ENCODE measurements around the gene HBS1L.

DNA sequence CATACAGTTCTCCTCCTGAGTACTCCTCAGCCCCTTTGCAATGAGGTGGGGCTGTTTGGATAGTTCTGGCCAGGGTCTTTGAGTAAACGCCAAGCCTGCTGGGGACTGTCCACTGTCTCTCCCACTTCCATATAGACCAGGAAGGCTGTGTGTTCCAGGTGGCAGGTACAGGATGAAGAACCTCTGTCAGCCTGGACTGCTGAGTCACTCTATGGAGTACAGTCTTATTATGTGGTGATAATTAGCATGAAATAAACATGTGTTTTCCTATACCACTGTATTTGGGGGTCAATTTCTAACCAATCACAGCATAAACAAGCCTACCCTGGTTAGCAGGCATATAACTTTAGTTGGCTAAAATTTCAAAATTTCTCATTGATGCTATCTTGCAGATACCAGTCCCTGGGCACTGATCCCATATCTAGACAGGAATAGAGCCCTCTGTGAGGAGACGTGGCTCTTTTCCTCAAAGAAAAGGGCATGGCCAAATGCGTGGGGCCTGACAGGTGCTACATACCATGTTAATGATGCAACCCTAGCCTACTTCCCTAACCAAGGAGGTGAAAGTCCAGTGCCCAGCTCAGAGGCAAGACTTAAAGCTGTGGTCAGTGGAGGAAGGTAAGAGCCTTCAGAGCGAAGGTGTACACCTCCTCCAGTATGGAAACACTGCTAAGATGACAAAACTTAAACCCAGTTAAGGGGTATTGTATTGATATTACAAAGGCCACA is 100.2 kb downstream of the HBS1L start:
- TF ChIP-seq, protein P1, sequence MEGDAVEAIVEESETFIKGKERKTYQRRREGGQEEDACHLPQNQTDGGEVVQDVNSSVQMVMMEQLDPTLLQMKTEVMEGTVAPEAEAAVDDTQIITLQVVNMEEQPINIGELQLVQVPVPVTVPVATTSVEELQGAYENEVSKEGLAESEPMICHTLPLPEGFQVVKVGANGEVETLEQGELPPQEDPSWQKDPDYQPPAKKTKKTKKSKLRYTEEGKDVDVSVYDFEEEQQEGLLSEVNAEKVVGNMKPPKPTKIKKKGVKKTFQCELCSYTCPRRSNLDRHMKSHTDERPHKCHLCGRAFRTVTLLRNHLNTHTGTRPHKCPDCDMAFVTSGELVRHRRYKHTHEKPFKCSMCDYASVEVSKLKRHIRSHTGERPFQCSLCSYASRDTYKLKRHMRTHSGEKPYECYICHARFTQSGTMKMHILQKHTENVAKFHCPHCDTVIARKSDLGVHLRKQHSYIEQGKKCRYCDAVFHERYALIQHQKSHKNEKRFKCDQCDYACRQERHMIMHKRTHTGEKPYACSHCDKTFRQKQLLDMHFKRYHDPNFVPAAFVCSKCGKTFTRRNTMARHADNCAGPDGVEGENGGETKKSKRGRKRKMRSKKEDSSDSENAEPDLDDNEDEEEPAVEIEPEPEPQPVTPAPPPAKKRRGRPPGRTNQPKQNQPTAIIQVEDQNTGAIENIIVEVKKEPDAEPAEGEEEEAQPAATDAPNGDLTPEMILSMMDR (IDR thresholded peaks at IDR 0.05; ENCODE audit: low read depth, low read length, missing input control) = no peak
- TF ChIP-seq ZBTB33 (IDR thresholded peaks at IDR 0.05) (no peak), GABPA (IDR thresholded peaks at IDR 0.05 in 1 of 2, conservative IDR thresholded peaks at IDR 0.05 in 1 of 2) (no peak), HNF4G (IDR thresholded peaks at IDR 0.05) (no peak), MAX (IDR thresholded peaks at IDR 0.05) (no peak)

Measured in liver (tissue), 3 donors.